CD14-positive monocyte (primary cell): Measurements from ENCODE around the gene RBMS3. TPM values are rescaled to one million over a fixed set of nuclear protein-coding genes. Genes with fewer than 3 reads are reported as not detected.

Experiments used
- DNase-seq, 3 donors: peaks; one replicate each; pipeline ENCODE4 v3.0.0-alpha.2; 2011 to 2022
- H2AFZ ChIP-seq: 2 replicates; pipeline ENCODE4 v1.6.0; 2012; ENCODE audit warnings: mild to moderate bottlenecking, low read depth, low read length, inconsistent platforms; ENCODE audit not compliant: insufficient read depth, poor library complexity, severe bottlenecking
- H3K27ac ChIP-seq, 2 donors: 1 replicate in 1 of 2; 2 replicates in 1 of 2; pipeline ENCODE4 v1.5.1; 2012 to 2013; ENCODE audit warnings: low read length in 2 of 2, control low read depth in 1 of 2, inconsistent platforms in 1 of 2, low read depth in 1 of 2, mild to moderate bottlenecking in 1 of 2
- H3K27me3 ChIP-seq, 2 donors: one replicate each; pipeline versions ENCODE4 v1.6.0 to v1.6.1; 2011 to 2013; ENCODE audit warnings: low read length in 2 of 2; ENCODE audit not compliant: control insufficient read depth in 2 of 2, insufficient read depth in 2 of 2
- H3K36me3 ChIP-seq, 2 donors: replicated peaks in 1 of 2; 1 replicate in 1 of 2; 2 replicates in 1 of 2; pipeline versions ENCODE4 v1.5.1 to v1.6.1; 2012 to 2013; ENCODE audit warnings: low read length in 2 of 2, control low read depth in 1 of 2, inconsistent platforms in 1 of 2, mild to moderate bottlenecking in 1 of 2; ENCODE audit not compliant: insufficient read depth in 2 of 2, control insufficient read depth in 1 of 2
- H3K4me1 ChIP-seq, 2 donors: 1 replicate in 1 of 2; 2 replicates in 1 of 2; pipeline versions ENCODE4 v1.5.1 to v1.6.1; 2012 to 2013; ENCODE audit warnings: low read length in 2 of 2, control low read depth in 1 of 2, inconsistent platforms in 1 of 2, mild to moderate bottlenecking in 1 of 2, moderate library complexity in 1 of 2; ENCODE audit not compliant: insufficient read depth in 2 of 2, control insufficient read depth in 1 of 2
- H3K4me2 ChIP-seq: replicated peaks from 2 replicates; pipeline ENCODE3; 2012; ENCODE audit warnings: low read length, moderate library complexity, mild to moderate bottlenecking; ENCODE audit not compliant: poor library complexity, severe bottlenecking; ENCODE audit errors: extremely low read depth
- H3K4me3 ChIP-seq, 3 experiments: fragments of 200-600 bp in 1 of 3; sonication (generic) in 1 of 3; replicated peaks in 1 of 3; 1 replicate in 2 of 3; 2 replicates in 1 of 3; pipeline ENCODE4 v1.5.1; 2011 to 2013; ENCODE audit warnings: low read length in 3 of 3, mild to moderate bottlenecking in 3 of 3, control low read depth in 2 of 3, low read depth in 2 of 3, inconsistent platforms in 1 of 3, moderate library complexity in 1 of 3
- H3K79me2 ChIP-seq: 2 replicates; pipeline ENCODE4 v1.6.0; 2012; ENCODE audit warnings: mild to moderate bottlenecking, control low read depth, inconsistent platforms, low read length, moderate library complexity; ENCODE audit not compliant: insufficient read depth
- H3K9ac ChIP-seq: 2 replicates; pipeline ENCODE4 v1.6.0; 2017; ENCODE audit warnings: low read length, mild to moderate bottlenecking; ENCODE audit not compliant: insufficient read depth, poor library complexity, severe bottlenecking
- H3K9me3 ChIP-seq, 2 donors: replicated peaks in 1 of 2; 1 replicate in 1 of 2; 2 replicates in 1 of 2; pipeline versions ENCODE4 v1.5.1 to v1.6.1; 2012 to 2013; ENCODE audit warnings: low read length in 2 of 2, control low read depth in 1 of 2; ENCODE audit not compliant: control insufficient read depth in 1 of 2, insufficient read depth in 1 of 2
- H4K20me1 ChIP-seq: 2 replicates; pipeline ENCODE4 v1.6.0; 2012; ENCODE audit warnings: mild to moderate bottlenecking, low read length, control low read depth, moderate library complexity; ENCODE audit not compliant: insufficient read depth
- H3K27ac Mint-ChIP-seq, 7 donors: one replicate each; pipeline ENCODE4 v1.8.0; 2020; ENCODE audit warnings: mild to moderate bottlenecking in 7 of 7, mixed read lengths in 7 of 7, moderate library complexity in 6 of 7, inconsistent platforms in 2 of 7
- H3K27me3 Mint-ChIP-seq, 3 donors: one replicate each; pipeline ENCODE4 v1.8.0; 2021 to 2022; ENCODE audit warnings: low read depth in 3 of 3, mild to moderate bottlenecking in 3 of 3, mixed read lengths in 3 of 3, moderate library complexity in 3 of 3, inconsistent platforms in 1 of 3
- H3K36me3 Mint-ChIP-seq, 2 donors: one replicate each; pipeline ENCODE4 v1.8.0; 2020; ENCODE audit warnings: mixed read lengths in 2 of 2, inconsistent platforms in 1 of 2, mild to moderate bottlenecking in 1 of 2
- H3K4me1 Mint-ChIP-seq: one replicate; pipeline ENCODE4 v1.8.0; 2020; ENCODE audit warnings: mild to moderate bottlenecking, mixed read lengths
- H3K4me3 Mint-ChIP-seq, 2 donors: one replicate each; pipeline ENCODE4 v1.8.0; 2020; ENCODE audit warnings: mild to moderate bottlenecking in 2 of 2, mixed read lengths in 2 of 2, moderate library complexity in 1 of 2
- H3K9me3 Mint-ChIP-seq, 7 donors: one replicate each; pipeline ENCODE4 v1.8.0; 2020 to 2022; ENCODE audit warnings: mixed read lengths in 7 of 7, mild to moderate bottlenecking in 6 of 7, moderate library complexity in 6 of 7, inconsistent platforms in 2 of 7
- CTCF ChIP-seq: fragments of 200-600 bp; IDR thresholded peaks from one replicate; pipeline ENCODE4 v1.8.0; 2022; ENCODE audit warnings: antibody characterized with exemption, mild to moderate bottlenecking
- WGBS: methylation state at CpG from one replicate; pipeline ENCODE4 v1.1.5; 2013; ENCODE audit warnings: missing lambda C conversion rate; ENCODE audit not compliant: insufficient coverage; 5-methylcytosine and 5-hydroxymethylcytosine counted together
- intact Hi-C, 2 donors: fragments of 100-400 bp; cut with micrococcal nuclease; formaldehyde crosslinking; loops; one replicate each; pipeline versions ENCODE4 v1.15.0 to v1.15.1; 2023
- polyA plus RNA-seq, 3 donors: library from polyadenylated mRNA; depleted of rRNA in 1 of 3; unstranded in 2 of 3; stranded (reverse) in 1 of 3; fragments of 300-500 nt in 2 of 3; fragments of >200 nt in 1 of 3; fragmentation: Illumina TruSeq in 2 of 3; gene quantifications; 1 replicate in 2 of 3; 2 replicates in 1 of 3; pipeline ENCODE4 v1.2.3, GENCODE V29; 2012 to 2021

The RBMS3 gene
- polyA plus RNA-seq, 3 donors = not detected

GRCh38 chr3:29649815-29650547 is 369.1 kb downstream of the RBMS3 start:
- Mint-ChIP-seq H3K9me3 (peaks cover 0 to 5% (median 3%) of the 10 kb centered on the region in 7 donors), H3K36me3 (no peaks in the 10 kb centered on the region), H3K4me3 (peak overlapping the region in 1 of 2 donors; percentile 50), H3K4me1 (peaks cover 8% of the 10 kb centered on the region), H3K27me3 (peaks cover 4 to 18% (median 10%) of the 10 kb centered on the region in 3 donors), H3K27ac (no peak overlapping the region)
- H3K27me3 ChIP-seq = peaks cover 6 to 69% of the 10 kb centered on the region in 2 donors
- no peak overlapping the region for H2AFZ ChIP-seq
- H3K4me1 ChIP-seq = peaks cover 9 to 13% of the 10 kb centered on the region in 2 donors
- H3K9me3 ChIP-seq = no peaks in the 10 kb centered on the region
- no peak overlapping the region for H3K27ac ChIP-seq
- H3K79me2 ChIP-seq = no peaks in the 10 kb centered on the region
- WGBS = 80% methylated on average over 3 of the region's 6 CpGs
- no peak overlapping the region for H3K9ac ChIP-seq
- intact Hi-C loops = no loop called here
- DNase-seq = peak in 2 of 3 donors; percentile 12 to 46
- H3K36me3 ChIP-seq = no peaks in the 10 kb centered on the region
- no peak overlapping the region for H3K4me3 ChIP-seq
- no peaks in the 10 kb centered on the region for H4K20me1 ChIP-seq
- TF ChIP-seq CTCF = no peak
- H3K4me2 ChIP-seq = no peak overlapping the region

- H3K27ac ChIP-seq = no peak overlapping the region
- DNase-seq = no peak
- Mint-ChIP-seq H3K9me3 (peaks cover 0 to 6% (median 3%) of the 10 kb centered on the region in 7 donors), H3K4me3 (no peak overlapping the region), H3K27ac (no peak overlapping the region), H3K27me3 (peaks cover 4 to 5% (median 5%) of the 10 kb centered on the region in 3 donors), H3K4me1 (peaks cover 8% of the 10 kb centered on the region), H3K36me3 (no peaks in the 10 kb centered on the region)
- no peak overlapping the region for H3K9ac ChIP-seq
- H3K27me3 ChIP-seq = peaks cover 6 to 46% of the 10 kb centered on the region in 2 donors
- no peaks in the 10 kb centered on the region for H3K9me3 ChIP-seq
- no peak overlapping the region for H2AFZ ChIP-seq
- no peaks in the 10 kb centered on the region for H4K20me1 ChIP-seq
- TF ChIP-seq CTCF = no peak
- no CpG with 5 or more reads among the region's 4 CpGs for WGBS
- no peaks in the 10 kb centered on the region for H3K36me3 ChIP-seq
- H3K4me1 ChIP-seq = peaks cover 9 to 13% of the 10 kb centered on the region in 2 donors
- intact Hi-C loops = no loop called here
- no peak overlapping the region for H3K4me2 ChIP-seq
- H3K79me2 ChIP-seq = no peaks in the 10 kb centered on the region
- no peak overlapping the region for H3K4me3 ChIP-seq
These were observed 372.8 kb downstream of the RBMS3 start for GRCh38 chr3:29653680-29654079.
